Heart left ventricle (tissue), 13 donors: ENCODE data around the gene NLRC5.

Experiments
- CTCF ChIP-seq, 12 donors: fragments of 200-600 bp; sonication (generic) in 4 of 12; IDR thresholded peaks; one replicate each; pipeline versions ENCODE4 v1.5.0 to v1.8.0; 2018 to 2022; ENCODE audit warnings: antibody characterized with exemption in 12 of 12, mild to moderate bottlenecking in 5 of 12
- POLR2A ChIP-seq, 2 donors: fragments of 450-650 bp; IDR thresholded peaks; one replicate each; pipeline ENCODE4 v1.6.1; 2017; ENCODE audit warnings: antibody characterized with exemption in 2 of 2, mild to moderate bottlenecking in 2 of 2, moderate library complexity in 2 of 2
- donor health status: ischemic (EF 13 %, LVEDD 7.1; RV severe dilation, severe dysfunction).
- donor health status: DM: no; HTN: yes; CAD: no.
- donor health status: DM: no; HTN: no; CAD: no.
- donor health status: ischemic (EF 25% LVEDD 6.9; RV normal size, moderate dysfunction).
- donor health status: ischemic (EF 25% LVEDD 5.7; RV mildly dilated, moderate dysfunction).
- donor health status: ischemic (EF 35%, LVEDD 5.7; RV mildly dilated, moderate dysfunction).
- donor health status: nonischemic (EF 11% LVEDD 7.7; RV severe dilation, severe dysfunction).
- donor health status: DM: yes; HTN: yes; CAD: no.
- donor health status: PGD.
- donor health status: ischemic (EF 29% LVEDD 5.4; RV normal size, mild dysfunction).
- donor health status: nonischemic (EF 23%, LVEDD 6.1; RV moderate dilation, normal function).

GRCh38 chr16:57041182-57042156 is 52.1 kb downstream of the NLRC5 start:
- TF ChIP-seq CTCF (IDR thresholded peaks at IDR 0.05) (no peak), POLR2A (IDR thresholded peaks at IDR 0.05) (no peak)
